ENCODE data around the gene SLBP.

Gene SLBP

DNA sequence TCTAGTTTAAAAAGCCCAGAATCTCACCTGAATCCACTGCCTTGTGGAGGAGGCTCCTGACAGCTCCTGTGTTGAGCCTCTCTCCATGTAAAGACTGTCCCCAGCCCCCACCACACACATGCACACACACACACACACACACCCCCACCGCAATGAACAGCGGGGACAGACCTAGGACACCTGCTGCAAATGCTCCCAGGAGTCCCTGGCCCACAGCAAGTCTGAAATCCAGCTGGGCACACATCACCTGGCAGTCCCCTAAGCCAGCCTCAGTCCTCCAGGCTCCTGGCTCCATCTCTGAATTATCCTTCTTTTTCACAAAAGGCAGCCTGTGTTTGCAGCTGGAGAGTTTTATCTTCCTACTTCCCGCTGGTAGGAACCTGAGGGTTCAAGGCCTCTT is 21.4 kb downstream of the SLBP start:
- TF ChIP-seq YY1 (IDR thresholded peaks at IDR 0.05; ENCODE audit: insufficient read depth, insufficient read length): no peak
- no peak for TF ChIP-seq ZNF274 (IDR thresholded peaks at IDR 0.05; ENCODE audit: low read depth, low read length)
- no peak for TF ChIP-seq SUZ12 (IDR thresholded peaks at IDR 0.05; ENCODE audit: extremely low read depth, insufficient read depth, insufficient read length)
- Histone ChIP-seq H3K4me3 (ENCODE audit: insufficient read length, low read depth) (no peak overlapping the region), H3K27me3 (ENCODE audit: insufficient read depth, insufficient read length) (no peaks in the 10 kb centered on the region), H3K4me1 (ENCODE audit: insufficient read depth, insufficient read length) (peaks cover 4% of the 10 kb centered on the region), H3K36me3 (ENCODE audit: insufficient read depth, insufficient read length, low read length) (peaks cover 60% of the 10 kb centered on the region), H3K9ac (ENCODE audit: insufficient read length, low read depth) (no peak overlapping the region), H3K9me3 (ENCODE audit: insufficient read depth, low read length) (no peaks in the 10 kb centered on the region)
- no peak for DNase-seq (ENCODE audit: low read depth, low spot score)

DNA sequence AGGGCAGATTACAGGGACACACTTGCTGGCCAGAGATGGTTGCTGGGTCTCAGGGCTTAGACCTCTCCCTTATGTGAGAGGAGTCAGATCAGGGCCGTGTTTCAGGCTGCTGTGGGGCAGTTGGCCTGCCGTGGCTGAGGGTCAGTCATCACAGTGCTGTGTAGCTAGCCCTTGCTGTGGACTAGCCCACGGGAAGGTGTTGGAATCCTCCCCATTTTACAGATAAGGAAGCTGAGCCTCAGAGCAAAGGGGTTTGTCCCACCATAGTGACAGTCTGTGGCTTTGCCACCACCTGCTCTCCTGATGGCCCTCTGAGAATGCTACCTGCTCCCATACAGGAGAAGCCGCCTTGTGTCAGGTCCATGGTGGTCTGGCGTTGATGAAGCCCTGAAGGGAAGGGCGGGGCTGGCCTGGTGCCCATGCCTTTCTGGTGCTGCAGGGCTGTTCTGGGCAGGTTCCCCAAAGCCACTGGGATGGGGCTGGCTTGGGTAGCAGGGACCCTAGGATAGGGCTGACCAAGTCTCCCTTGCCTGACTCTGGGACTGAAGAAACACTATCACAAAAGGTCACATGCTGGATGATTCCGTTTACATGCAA is 25.6 kb downstream of the SLBP start:
- Histone ChIP-seq H3K27me3 (ENCODE audit: insufficient read depth, insufficient read length) (peaks cover 13% of the 10 kb centered on the region), H3K9ac (ENCODE audit: insufficient read length, low read depth) (peak overlapping the region; percentile 36), H3K36me3 (ENCODE audit: insufficient read depth, insufficient read length, low read length) (peaks cover 19% of the 10 kb centered on the region), H3K4me3 (ENCODE audit: insufficient read length, low read depth) (no peak overlapping the region), H3K9me3 (ENCODE audit: insufficient read depth, low read length) (no peaks in the 10 kb centered on the region), H3K4me1 (ENCODE audit: insufficient read depth, insufficient read length) (peaks cover 4% of the 10 kb centered on the region)
- TF ChIP-seq SUZ12 (IDR thresholded peaks at IDR 0.05; ENCODE audit: extremely low read depth, insufficient read depth, insufficient read length): no peak
- TF ChIP-seq YY1 (IDR thresholded peaks at IDR 0.05; ENCODE audit: insufficient read depth, insufficient read length): no peak
- TF ChIP-seq ZNF274 (IDR thresholded peaks at IDR 0.05; ENCODE audit: low read depth, low read length): no peak
- no peak for DNase-seq (ENCODE audit: low read depth, low spot score)

DNA sequence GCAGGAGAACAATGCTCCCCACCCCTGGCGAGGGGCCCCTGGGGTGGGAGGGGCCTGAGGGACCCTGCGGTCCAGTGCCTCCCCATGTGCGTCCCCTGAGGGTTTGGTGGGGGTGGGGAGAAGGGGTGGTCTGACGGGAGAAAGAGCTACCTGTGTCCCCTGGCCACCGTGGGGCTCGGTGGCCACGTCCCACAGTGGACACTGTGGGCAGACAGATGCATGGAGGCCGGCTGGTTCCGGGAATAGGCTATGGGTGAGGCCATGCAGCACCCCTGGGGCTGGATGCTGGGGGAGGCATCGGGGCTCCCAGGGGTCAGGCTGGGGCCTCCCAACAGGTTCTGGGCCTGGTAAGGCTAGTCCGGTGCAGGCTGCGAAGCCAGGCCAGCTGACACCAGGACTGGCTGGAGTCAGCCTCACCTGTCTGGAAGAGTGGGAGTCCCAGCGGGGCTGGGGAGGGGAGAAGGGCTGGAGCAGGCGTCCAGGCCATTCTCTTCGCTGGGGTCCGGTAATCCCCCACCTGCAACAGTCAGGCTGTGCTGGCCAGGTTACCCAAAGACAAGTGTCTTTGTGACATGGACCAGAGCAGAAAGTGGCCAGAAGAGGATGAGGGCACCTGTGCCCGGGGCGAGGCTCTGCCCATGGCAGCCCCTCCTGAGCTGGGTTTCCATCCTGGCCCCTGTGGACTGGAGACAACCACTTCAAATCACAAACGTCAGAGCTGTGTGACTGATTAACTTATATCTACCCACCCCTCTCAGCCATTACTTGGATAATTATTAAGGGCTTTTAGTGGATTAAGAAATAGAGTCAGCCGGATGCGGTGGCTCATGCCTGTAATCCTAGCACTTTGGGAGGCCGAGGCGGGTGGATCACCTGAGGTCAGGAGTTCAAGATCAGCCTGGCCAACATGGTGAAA is 26.6 kb downstream of the SLBP start:
- DNase-seq (ENCODE audit: low read depth, low spot score): no peak
- H3K4me3 ChIP-seq (ENCODE audit: insufficient read length, low read depth): no peak overlapping the region

DNA sequence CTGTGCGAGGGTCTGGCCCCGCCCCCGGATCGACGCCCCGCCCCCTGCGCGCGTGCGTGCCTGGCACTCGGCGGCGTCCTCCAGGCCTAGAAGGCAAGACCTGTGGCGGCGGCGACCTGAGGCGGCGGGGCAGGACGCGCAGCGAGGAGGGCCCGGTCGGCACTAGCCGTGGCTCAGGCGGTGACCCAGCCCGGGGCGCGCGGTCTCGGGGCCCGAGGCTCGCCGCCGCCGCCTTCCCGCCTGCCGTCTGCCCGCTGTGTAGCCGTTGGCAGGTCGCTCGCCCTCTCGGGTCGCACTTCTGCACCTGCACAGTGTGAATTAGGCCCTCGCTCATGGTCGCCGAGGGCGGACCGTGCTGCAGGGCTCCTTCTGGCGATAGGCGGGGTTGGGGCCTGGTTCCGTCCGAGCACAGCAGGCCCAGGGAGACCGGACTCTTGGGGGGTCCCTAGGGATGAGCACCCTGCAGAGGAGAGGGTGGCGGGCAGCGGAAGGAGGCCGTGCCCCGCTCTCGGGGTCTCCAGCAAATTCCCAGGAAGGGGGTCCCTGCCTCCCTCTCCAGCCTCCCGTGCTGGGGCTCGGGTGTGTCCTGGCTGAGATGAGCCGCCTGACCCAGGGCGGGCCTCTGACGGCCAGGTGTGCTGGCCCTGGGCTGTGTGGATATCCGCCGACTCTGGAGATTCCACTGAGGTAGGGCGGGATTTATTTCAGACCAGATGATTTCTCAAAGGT is 27.4 kb downstream of the SLBP start:
- peak overlapping the region; percentile 56 for H3K9ac ChIP-seq (ENCODE audit: insufficient read length, low read depth)

More for the DNA sequence above, 26.6 kb downstream of the SLBP start:
- Histone ChIP-seq H3K27me3 (ENCODE audit: insufficient read depth, insufficient read length) (peaks cover 13% of the 10 kb centered on the region), H3K36me3 (ENCODE audit: insufficient read depth, insufficient read length, low read length) (peaks cover 9% of the 10 kb centered on the region), H3K9me3 (ENCODE audit: insufficient read depth, low read length) (no peaks in the 10 kb centered on the region), H3K4me1 (ENCODE audit: insufficient read depth, insufficient read length) (peaks cover 4% of the 10 kb centered on the region), H3K9ac (ENCODE audit: insufficient read length, low read depth) (no peak overlapping the region)
- TF ChIP-seq ZNF274 (IDR thresholded peaks at IDR 0.05; ENCODE audit: low read depth, low read length) (no peak), YY1 (IDR thresholded peaks at IDR 0.05; ENCODE audit: insufficient read depth, insufficient read length) (no peak), SUZ12 (IDR thresholded peaks at IDR 0.05; ENCODE audit: extremely low read depth, insufficient read depth, insufficient read length) (no peak)

DNA sequence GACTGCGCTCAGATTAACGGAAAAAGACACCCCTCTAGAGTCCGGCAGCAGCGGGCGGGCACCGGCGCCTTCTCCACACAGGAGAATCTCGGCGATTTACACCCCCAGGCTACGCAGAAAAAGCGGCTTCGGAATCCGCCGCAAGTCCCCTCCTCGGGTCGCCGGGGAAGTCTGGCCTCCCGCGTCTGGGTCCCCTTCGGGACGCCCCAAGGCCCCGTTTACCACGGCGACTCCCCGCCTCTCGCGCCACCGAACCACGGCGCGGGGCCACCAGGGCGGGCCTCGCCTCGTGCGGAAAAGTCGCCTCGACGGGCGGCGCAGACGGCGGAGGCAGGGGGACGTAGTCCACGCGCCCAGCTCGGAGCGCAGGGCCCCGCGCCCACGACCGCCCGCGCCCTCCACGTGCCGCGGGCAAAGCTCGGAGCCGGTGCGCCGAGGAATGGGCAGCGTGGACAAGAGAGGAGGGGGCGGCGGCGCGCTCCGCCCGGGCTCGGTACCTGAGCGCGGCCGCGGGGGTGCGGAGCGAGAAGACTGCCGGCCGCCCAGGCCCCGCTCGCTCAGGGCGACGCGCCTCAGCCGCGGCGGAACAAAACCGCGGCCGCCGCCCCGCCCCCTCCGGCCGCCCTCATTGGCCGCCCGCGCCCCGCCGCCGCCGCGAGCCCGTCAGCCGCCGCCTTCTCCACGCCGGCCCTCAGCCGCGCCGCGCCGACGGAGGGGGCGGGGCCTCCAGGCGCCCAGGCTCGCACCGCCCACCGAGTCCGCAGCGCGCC is 28.2 kb downstream of the SLBP start, which contains the start of gene FAM53A:
Gene FAM53A (minus strand): TSS at position 578 of the 770 bp plus-strand sequence. CDS start 15,572 bp downstream, outside the sequence.
- no peaks in the 10 kb centered on the region for H3K36me3 ChIP-seq (ENCODE audit: insufficient read depth, insufficient read length, low read length)
- peak within 1 kb of the TSS; percentile 82 for H3K4me3 ChIP-seq (ENCODE audit: insufficient read length, low read depth)
- no peaks in the 10 kb centered on the region for H3K9me3 ChIP-seq (ENCODE audit: insufficient read depth, low read length)
- H3K9ac ChIP-seq (ENCODE audit: insufficient read length, low read depth): peak within 1 kb of the TSS; percentile 86
- DNase-seq (ENCODE audit: low read depth, low spot score): peak; percentile 66
- TF ChIP-seq ZNF274 (IDR thresholded peaks at IDR 0.05; ENCODE audit: low read depth, low read length) (no peak), SUZ12 (IDR thresholded peaks at IDR 0.05; ENCODE audit: extremely low read depth, insufficient read depth, insufficient read length) (no peak), YY1 (IDR thresholded peaks at IDR 0.05; ENCODE audit: insufficient read depth, insufficient read length) (no peak)
- peaks cover 13% of the 10 kb centered on the region for H3K27me3 ChIP-seq (ENCODE audit: insufficient read depth, insufficient read length)
- H3K4me1 ChIP-seq (ENCODE audit: insufficient read depth, insufficient read length): peaks cover 4% of the 10 kb centered on the region

More for the DNA sequence above, 27.4 kb downstream of the SLBP start:
- Histone ChIP-seq H3K4me1 (ENCODE audit: insufficient read depth, insufficient read length) (peaks cover 4% of the 10 kb centered on the region), H3K9me3 (ENCODE audit: insufficient read depth, low read length) (no peaks in the 10 kb centered on the region), H3K36me3 (ENCODE audit: insufficient read depth, insufficient read length, low read length) (peaks cover 3% of the 10 kb centered on the region), H3K27me3 (ENCODE audit: insufficient read depth, insufficient read length) (peaks cover 13% of the 10 kb centered on the region), H3K4me3 (ENCODE audit: insufficient read length, low read depth) (peak overlapping the region; percentile 18)
- TF ChIP-seq SUZ12 (IDR thresholded peaks at IDR 0.05; ENCODE audit: extremely low read depth, insufficient read depth, insufficient read length): no peak
- TF ChIP-seq ZNF274 (IDR thresholded peaks at IDR 0.05; ENCODE audit: low read depth, low read length): no peak
- no peak for TF ChIP-seq YY1 (IDR thresholded peaks at IDR 0.05; ENCODE audit: insufficient read depth, insufficient read length)
- DNase-seq (ENCODE audit: low read depth, low spot score): no peak

DNA sequence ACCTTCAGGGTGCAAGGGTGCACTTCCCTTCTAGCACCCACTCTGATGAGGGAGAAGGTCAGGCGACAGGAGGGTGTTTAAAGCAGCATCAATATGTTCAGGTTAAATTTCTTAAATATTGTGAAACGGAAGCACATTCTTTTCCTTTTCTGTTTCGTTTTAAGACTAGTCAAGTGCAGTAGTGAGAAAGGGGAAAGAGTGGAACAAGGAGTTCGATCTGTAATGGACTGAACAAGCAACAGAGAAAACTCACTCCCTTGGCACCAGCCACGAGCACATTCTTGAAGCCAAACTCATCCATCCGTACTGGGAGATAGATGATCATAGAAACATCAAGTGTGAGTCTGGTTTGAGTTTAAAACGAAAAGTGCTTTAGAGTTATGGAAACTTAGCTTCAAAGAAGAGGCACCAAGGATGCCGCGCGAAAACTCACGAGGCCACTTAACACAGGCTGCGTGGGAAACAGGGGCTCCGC is 28.8 kb downstream of the SLBP start:
- H3K9me3 ChIP-seq (ENCODE audit: insufficient read depth, low read length): no peaks in the 10 kb centered on the region
- no peaks in the 10 kb centered on the region for H3K36me3 ChIP-seq (ENCODE audit: insufficient read depth, insufficient read length, low read length)
- peak overlapping the region; percentile 82 for H3K4me3 ChIP-seq (ENCODE audit: insufficient read length, low read depth)
- DNase-seq (ENCODE audit: low read depth, low spot score): no peak
- TF ChIP-seq YY1 (IDR thresholded peaks at IDR 0.05; ENCODE audit: insufficient read depth, insufficient read length): no peak
- no peak for TF ChIP-seq ZNF274 (IDR thresholded peaks at IDR 0.05; ENCODE audit: low read depth, low read length)
- TF ChIP-seq SUZ12 (IDR thresholded peaks at IDR 0.05; ENCODE audit: extremely low read depth, insufficient read depth, insufficient read length): no peak
- H3K27me3 ChIP-seq (ENCODE audit: insufficient read depth, insufficient read length): peaks cover 13% of the 10 kb centered on the region
- H3K4me1 ChIP-seq (ENCODE audit: insufficient read depth, insufficient read length): peaks cover 4% of the 10 kb centered on the region
- peak overlapping the region; percentile 86 for H3K9ac ChIP-seq (ENCODE audit: insufficient read length, low read depth)
